GM19463 (cell line): ENCODE results near the gene PIK3R6.

ENCODE experiments used
- ATAC-seq: cut with Tn5 transposase; IDR thresholded peaks from one replicate; pipeline ENCODE4 v1.9.1; 2021; ENCODE audit warnings: mild to moderate bottlenecking, moderate library complexity; ENCODE audit not compliant: unreplicated experiment

The PIK3R6 gene

GRCh38 chr17:8754890-8755289 lies 112.6 kb downstream of the PIK3R6 start:
- no peak for ATAC-seq

- no peak for ATAC-seq
These were observed 113.5 kb downstream of the PIK3R6 start for GRCh38 chr17:8753976-8754440.

- ATAC-seq, result no peak
These were observed 114.1 kb downstream of the PIK3R6 start for GRCh38 chr17:8753136-8753975.
